ENCODE results near the gene FAS.

The FAS gene

DNA sequence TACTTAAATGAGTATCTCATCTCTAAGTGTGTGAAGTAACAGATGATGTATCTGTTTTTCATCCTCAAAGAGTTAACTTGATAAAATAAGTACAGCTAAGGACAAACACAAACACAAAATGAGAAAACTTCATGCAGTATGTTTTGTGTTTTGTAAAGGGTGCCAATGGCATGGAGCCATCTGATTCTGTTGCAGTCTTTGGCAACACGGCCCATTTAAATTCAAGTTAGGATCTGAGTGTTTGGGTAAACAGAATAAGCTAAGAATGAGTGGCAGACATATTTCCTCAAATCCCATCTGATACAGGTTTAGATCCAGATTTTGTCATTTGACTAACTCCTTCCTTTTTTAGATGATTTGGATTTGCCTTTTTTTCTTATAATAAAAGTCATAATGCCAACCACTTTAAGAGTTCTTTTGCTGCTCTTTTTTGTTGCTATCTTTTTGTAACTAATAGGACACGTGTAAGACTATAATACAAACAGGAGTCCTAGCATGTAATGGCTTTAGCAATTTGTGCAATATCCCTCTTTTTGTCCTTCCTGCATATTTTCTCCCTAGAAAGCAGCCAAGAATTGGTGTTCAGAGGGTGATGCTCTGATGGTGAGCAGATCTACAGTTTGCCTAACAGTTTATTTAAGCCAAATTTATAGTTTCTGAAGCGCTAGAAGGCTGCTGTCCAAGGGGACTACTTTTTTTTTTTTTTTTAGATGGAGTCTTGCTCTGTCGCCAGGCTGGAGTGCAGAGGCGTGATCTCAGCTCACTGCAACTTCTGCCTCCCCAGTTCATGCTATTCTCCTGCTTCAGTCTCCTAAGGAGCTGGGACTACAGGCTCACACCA is 19.2 kb upstream of the FAS start:
- DNase-seq (ENCODE audit: low spot score): no peak

DNA sequence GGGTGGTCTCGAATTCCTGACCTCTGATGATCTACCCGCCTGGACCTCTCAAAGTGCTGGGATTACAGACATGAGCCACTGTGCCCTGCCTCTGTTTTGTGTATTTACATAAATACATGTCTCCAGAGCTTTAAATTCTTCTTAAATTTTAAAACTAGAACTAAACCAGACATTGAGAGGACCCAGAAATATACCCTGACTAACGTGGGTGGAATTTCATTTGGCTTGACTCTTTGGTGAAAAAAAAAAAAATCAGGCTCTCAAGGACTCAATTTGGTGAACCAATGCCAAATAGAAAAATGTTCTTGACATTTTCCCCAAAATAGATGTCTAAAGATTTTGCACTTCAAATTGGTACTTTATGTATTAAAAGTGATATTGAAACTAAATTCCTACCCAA is 16.6 kb upstream of the FAS start:
- DNase-seq (ENCODE audit: low spot score): no peak

DNA sequence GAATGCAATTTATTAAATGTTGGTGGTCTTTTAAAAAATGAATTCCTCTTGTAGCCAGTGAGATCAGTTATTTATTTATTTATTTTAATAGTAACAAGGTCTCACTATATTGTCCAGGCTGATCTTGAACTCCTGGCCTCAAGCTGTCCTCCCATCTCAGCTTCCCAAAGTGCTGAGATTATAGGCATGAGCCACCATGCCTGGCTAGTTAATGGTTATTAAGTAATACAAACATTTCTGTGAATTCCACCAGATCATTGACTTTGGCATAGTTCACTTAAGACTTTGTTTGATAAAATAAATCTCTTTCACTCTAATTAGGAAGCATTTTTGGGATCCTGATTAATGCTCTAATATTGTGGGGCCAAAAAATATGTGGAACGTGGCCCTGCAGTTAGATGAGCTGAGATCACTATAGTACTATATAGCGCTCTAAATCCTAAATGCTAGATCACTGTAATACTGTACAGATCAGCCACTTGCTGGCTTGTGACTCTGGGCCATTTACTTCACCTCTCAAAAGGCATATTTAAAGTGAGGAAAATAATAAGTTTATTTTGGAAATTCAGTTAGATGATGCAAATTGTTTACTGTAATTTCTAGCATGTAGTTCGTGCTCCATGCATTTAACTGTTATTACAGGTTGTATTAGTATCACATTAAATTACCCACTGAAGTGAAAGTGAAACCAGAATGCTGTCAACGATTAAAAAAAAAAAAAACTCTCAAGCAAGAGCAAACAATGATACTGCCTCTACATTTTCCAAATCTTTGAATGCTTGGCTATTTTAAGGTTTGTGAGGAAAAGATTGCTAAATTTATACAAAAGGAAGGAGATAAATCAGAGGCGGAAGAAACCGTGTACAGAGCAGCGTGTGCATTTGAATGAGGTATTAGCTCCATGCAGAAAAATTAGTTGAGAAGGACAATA is 15.9 kb upstream of the FAS start:
- DNase-seq (ENCODE audit: low spot score): no peak

DNA sequence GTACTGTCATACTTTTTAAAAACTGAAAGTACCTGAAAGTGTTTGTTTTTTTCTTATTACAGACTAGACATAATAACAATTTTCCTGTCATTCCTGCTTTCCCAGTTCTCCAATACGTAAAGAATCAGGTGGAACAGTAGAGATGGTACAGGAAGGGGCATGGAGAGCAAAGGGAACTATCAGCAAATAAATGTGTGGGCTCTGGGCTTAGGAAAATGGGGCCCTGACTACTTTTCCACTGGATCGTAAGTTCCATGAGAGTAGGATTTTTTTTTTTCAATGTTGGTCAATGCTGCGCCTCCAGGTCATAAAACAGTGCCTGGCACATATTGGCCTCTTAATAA is 15.2 kb upstream of the FAS start:
- DNase-seq (ENCODE audit: low spot score): no peak

DNA sequence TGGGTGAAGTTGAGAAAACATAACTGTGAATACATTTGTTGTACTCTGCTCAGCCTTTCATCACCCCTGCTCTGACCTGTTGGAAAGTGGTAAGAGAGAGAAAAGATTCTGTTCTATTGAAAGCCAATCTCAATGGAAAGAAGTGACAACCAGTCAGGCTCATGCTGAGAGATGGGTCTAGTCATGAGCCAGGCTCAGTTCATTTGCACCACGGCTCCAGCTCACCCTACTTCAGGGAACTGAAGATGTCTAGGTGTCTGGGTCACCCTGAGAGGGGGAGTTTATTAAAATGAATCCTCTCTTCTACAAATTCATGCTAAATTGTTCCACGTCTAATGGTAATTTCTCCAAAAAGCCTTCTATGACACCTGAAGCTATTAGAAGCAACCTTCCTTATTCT is 12.1 kb upstream of the FAS start:
- no peak for DNase-seq (ENCODE audit: low spot score)

DNA sequence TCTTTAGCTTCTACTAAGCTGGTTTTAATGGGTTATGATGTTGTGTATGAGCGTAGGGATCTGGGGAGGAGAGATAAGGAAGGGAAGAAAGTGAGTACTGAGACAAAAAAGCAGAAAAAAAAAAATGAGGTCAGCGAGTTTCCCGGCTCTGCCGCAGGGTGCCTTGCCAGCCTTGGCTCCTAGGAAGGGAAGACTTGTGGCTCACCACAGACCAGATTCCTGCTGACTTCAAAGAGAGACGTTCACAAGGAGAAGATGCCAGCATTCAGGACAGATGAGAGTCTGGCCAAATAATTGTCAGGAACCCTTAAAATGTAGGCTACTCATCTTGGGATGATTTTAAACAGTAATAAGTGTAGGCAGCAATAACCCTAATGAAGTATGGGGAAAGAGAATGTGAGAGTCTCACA is 11.4 kb upstream of the FAS start:
- peak; percentile 25 for DNase-seq (ENCODE audit: low spot score)

DNA sequence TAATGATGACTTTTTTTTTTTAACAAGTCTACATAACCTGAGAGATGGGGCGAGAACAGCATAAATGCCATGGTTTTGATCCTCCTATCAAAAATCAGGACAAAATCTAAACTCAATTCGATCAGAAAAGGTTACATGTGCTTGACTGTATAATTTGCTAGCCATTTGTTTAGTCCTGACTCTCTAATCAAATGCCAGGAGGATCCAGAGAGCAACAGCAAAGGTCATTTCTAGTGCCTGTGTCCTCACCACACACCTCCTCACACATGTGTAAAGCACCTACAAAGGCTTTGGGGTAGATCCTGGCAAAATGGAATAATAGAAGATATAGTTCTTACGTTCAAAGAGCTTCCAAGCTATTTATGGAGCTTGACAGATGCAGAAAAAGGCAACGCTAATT is 11.0 kb upstream of the FAS start:
- DNase-seq (ENCODE audit: low spot score): no peak

DNA sequence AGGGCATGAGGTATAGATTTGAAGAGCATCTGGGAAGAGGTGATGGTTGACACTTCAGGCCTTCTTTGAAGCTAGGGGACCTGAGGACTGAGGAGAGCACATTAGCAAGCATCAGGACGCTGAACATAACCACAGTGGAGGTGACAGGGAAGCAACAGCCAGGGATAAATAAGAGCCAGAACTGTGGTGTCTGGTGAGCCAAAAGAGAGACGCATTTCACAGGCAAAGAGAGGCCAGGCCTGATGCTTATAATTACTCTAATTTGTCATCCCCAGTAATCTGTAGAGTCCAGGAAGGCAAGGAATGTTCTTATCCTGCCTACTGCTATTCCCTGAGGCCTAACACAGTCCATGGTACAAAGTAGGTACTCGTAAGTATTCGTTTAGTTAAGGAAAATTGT is 10.4 kb upstream of the FAS start:
- DNase-seq (ENCODE audit: low spot score): no peak

DNA sequence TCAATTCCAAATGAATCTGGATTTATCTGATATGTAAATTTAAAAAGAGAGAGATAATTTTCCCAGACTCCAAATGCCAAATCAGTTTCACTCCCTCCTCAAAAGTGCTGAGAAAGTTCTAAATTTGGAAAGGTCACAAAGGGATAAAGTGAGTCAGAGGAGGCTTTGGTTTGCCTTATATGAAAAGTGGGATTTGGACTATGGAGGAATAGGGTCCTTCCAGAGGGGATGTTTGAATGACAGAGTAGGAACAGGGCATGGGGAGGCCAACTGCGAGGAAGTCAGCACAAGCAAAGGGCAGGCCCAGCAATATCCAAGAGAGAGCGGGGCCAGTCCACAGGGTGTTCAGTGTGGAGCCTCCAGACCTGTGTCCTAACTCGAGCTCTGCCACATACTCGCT is 9.8 kb upstream of the FAS start:
- no peak for DNase-seq (ENCODE audit: low spot score)

DNA sequence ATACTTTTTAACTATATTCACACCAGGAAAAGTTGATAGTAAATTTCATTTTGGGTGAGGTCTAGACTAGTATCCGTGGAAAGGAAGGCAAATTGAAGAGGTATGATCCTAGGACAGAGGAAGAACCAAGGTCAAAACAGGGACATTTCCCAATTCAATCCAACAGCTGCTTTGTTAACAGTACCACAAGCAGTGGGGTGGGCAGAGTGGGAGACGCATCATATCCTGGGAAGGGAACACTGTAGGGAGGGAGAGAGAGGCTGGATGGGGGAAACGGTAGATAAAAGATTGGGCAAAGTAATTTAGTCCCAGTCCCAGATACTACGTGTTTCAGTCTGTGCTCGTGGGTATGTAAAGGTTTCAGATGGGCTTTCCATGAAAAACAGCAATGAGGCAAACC is 9.2 kb upstream of the FAS start:
- DNase-seq (ENCODE audit: low spot score): no peak

DNA sequence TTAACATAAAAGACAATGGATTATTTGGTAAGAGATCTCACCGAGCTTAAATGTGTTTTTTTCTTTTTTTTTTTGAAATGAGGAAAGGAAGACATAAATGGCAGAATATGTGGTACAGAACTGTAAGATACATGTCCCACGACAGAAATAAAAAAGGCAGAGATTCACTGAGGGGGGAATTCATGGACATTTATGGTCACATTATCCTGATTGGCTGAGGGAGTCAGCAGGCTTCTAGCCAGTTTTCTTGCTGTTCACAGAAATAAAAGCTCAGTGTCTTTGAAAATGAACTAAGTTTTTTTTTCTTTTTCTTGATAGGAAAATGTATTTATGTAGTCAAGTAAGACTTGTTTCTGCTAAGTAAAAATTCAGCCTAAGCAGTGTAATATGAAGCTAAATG is 8.2 kb upstream of the FAS start:
- DNase-seq (ENCODE audit: low spot score): no peak

DNA sequence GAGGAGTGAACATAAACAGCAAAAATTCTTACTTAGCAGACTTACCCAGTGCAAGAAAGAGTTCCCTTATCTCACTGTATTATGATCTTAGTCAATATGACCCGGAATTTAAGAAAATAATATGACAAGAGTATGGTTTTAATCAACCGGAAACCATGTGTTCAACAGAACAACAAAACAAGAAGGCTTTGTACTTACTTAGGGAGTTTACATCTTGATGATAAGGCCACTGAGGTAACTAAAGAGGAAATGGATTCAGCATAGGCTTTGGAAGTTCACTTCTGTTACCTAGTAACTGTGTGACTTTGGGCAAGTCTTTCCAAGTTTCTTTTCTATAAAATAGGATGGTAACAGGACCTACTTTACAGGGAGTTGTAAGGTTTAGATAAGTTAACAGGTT is 7.4 kb upstream of the FAS start:
- no peak for DNase-seq (ENCODE audit: low spot score)

DNA sequence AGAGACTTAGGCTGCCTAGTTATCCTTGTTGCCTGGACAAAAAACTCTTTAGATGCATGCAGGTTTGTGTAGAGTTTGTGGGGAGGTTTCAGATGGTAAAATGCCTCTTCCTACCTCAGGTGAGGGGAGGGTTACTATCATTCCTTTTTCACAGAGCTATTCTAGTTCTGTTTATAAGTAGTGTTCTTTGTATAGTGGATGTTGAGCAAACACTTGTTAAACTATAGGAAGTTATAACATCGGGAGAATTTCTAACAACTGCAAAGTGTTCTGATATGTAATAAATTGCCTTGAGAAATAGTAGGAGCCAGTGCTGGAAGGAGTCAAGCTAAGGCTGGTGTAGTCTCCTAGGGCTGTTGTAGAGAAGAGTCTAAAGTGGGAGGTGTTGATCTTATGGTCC is 6.7 kb upstream of the FAS start:
- DNase-seq (ENCODE audit: low spot score): no peak

DNA sequence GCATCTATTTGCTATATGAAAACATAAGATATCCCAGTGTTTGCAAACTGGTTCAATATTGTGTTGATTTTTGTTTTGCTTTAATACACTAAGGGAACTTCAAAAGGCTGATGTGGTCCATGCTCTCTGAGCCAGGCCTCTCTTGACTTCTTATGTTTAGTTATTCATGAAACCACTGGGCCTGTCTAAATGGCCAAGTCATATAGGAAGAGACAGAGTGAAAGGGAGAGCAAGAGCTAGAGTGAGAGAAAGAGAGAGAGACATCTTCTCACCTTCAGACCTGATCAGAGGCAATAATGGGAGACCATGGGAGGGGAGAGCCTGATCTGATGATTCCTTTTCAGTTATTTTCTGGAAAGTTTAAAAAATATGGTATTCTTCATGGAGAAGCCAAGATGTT is 6.1 kb upstream of the FAS start:
- DNase-seq (ENCODE audit: low spot score): no peak

DNA sequence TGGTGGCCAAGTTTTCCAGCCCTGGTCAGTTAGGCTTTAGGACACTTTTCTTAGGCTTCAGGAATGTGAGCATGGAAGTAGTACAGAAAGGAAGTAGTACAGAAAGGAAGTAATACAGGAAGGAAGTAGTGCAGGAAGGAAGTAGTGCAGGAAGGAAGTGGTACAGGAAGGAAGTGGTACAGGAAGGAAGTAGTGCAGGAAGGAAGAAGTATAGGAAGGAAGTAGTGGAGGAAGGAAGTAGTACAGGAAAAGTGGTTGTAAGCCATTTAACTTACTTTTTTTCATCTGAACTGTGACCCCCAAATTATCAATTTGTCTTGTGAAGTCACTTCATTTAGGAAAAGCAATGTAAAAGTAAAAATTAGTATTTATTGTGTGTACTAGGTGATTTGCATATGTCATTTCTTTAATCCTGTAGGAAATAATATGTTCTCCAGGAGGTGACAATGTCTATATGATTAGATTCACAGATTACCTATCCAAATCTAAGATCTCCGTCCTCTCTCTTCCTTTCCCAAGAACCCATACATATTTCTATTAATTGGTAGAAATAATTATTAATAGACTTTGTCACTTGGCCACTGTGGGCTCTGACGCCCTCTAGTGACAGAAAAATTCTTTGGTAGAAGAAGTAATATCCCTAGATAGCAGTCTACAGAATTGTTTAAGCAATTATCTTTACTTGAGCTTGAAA is 3.9 kb upstream of the FAS start:
- DNase-seq (ENCODE audit: low spot score): peak; percentile 32

DNA sequence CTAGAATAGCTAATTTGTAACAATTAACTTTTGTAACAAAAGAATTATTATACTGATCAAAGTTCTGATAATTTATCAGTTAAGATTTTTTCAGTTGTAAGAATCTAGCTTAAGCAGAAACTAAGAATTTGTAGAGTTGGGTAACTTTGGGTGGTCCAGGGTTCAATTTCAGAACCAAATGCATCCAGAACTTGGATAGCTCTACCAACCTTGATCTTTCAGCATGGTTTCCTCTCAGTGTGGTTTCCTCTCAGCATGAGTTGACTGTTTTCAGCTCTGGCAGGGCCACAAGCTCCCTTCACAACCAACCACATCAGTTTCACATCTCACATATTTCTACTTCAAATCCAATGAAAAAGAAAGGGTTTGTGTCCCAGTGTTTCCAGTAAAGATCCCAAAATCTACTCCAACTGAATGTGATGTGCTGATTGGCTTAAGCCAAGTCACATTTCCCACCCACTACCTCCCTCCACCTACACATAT is 3.3 kb upstream of the FAS start:
- DNase-seq (ENCODE audit: low spot score): no peak

DNA sequence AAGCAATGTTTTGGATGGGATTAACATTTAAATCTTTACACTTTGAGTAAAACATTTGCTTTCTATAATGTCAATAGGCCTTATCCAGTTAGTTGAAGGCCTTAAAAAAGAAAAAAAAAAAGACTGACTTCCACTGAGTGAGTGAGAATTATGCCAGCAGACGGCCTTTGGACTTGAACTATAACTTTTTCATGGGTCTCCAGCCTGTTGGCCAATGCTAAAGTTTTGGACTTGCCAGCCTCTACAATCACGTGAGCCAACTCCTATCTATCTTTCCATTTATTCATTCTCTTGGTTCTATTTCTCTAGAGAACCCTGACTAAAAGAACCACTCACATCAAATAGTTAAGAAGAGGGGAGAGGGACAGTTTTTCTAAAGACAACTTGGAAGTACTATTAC is 2.8 kb upstream of the FAS start:
- no peak for DNase-seq (ENCODE audit: low spot score)

DNA sequence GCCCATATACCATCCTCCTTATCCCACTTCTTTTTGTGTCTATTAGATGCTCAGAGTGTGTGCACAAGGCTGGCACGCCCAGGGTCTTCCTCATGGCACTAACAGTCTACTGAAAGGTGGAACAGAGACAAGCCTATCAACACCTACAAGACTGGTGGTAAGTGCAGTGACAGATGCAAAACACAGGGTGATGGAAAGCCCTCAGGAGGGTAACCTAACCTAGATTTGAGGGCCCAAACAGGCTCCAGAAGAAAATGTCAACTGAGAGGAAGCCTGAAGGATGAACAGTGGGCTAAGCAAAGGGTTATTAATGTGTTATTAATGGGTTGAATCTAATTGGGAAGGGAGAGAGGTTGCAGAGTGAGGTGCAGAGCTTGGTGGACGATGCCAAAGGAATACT is 1.2 kb upstream of the FAS start:
- DNase-seq (ENCODE audit: low spot score): no peak

DNA sequence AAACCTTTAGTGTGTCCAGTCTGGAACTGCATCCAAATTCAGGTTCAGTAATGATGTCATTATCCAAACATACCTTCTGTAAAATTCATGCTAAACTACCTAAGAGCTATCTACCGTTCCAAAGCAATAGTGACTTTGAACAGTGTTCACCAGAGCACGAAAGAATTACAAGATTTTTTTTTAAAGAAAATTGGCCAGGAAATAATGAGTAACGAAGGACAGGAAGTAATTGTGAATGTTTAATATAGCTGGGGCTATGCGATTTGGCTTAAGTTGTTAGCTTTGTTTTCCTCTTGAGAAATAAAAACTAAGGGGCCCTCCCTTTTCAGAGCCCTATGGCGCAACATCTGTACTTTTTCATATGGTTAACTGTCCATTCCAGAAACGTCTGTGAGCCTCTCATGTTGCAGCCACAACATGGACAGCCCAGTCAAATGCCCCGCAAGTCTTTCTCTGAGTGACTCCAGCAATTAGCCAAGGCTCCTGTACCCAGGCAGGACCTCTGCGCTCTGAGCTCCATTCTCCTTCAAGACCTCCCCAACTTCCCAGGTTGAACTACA is 694 bp upstream of the FAS start:
- no peak for DNase-seq (ENCODE audit: low spot score)

DNA sequence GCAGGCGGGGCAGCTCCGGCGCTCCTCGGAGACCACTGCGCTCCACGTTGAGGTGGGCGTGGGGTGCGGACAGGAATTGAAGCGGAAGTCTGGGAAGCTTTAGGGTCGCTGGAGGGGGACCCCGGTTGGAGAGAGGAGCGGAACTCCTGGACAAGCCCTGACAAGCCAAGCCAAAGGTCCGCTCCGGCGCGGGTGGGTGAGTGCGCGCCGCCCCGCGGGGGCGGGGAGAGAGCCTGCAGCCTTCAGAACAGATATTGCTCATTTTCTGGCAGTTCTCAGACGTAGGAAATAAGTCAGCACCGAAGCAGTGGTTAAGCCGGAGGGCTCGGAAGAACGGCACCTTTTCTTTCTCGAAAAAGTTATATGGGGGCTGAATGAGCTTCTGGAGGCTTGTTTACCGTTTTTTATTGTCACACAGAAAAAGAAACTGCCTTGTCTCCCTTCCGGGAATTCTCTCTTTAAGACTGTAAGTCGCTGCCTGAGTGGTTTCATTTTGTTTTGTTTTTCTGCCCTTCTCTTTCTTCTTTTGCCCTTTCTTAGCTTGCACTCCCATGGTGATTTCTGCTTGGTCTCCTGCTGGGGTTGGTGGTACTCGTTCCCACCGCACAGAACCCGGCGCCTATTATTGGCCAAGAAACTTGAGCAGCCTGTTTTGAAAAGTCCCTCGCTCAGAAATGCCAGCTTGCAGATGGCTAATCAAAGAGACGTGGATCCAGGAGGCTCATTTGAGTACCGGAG is 732 bp downstream of the FAS start:
- peak; percentile 44 for DNase-seq (ENCODE audit: low spot score)

DNA sequence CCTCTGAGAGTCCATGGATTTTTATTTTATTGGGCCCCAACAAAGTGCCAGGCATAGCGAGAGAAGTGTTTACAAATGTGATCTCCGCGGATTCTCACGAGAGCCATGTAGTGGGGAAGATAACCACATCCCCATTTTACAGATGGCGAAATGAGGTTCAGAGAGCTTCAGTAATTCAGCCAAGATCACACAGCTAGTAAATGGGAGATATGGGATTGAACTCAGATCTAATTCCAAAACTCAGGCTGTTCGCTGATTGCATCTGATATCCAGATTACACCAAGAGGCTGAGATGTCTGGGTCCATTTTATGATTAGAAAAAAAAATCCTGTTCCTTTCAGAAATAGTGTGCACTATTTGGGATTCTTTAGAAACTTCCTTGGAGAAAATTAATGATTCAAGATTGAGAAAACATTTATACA is 1.3 kb downstream of the FAS start:
- DNase-seq (ENCODE audit: low spot score): no peak

All from globus pallidus (tissue), 1 donor.